Left lung (tissue), 10 donors: ENCODE data around the gene MYH10. TPM values are rescaled to one million over a fixed set of nuclear protein-coding genes. Genes with fewer than 3 reads are reported as not detected.

ENCODE experiments used
- ATAC-seq: fragments of 200-7000 bp; cut with Tn5 transposase; one replicate; pipeline ENCODE4 v1.9.1; 2020; ENCODE audit warnings: moderate library complexity
- DNase-seq, 4 donors: peaks; one replicate each; pipeline ENCODE4 v3.0.0-alpha.2; 2013 to 2020
- H3K27ac ChIP-seq, 2 donors: fragments of 200-600 bp; sonication (generic) in 1 of 2; one replicate each; pipeline versions ENCODE4 v1.5.0 to v1.8.0; 2020 to 2021
- H3K27me3 ChIP-seq, 2 donors: fragments of 200-600 bp; sonication (generic) in 1 of 2; one replicate each; pipeline versions ENCODE4 v1.5.0 to v1.8.0; 2020 to 2021
- H3K36me3 ChIP-seq, 2 donors: fragments of 200-600 bp; sonication (generic) in 1 of 2; one replicate each; pipeline versions ENCODE4 v1.5.0 to v1.8.0; 2020 to 2021
- H3K4me1 ChIP-seq, 2 donors: fragments of 200-600 bp; one replicate each; pipeline ENCODE4 v1.8.0; 2021
- H3K4me3 ChIP-seq, 2 donors: fragments of 200-600 bp; sonication (generic) in 1 of 2; one replicate each; pipeline versions ENCODE4 v1.5.0 to v1.8.0; 2020 to 2021; ENCODE audit warnings: mild to moderate bottlenecking in 1 of 2
- H3K9me3 ChIP-seq, 2 donors: fragments of 200-600 bp; sonication (generic) in 1 of 2; one replicate each; pipeline versions ENCODE4 v1.5.0 to v1.8.0; 2020 to 2021
- intact Hi-C, 2 donors: fragments of 100-400 bp; cut with DNase I; formaldehyde crosslinking; loops; one replicate each; pipeline versions ENCODE4 v1.11.2 to v1.14.2; 2022
- polyA plus RNA-seq, 6 donors: library from polyadenylated mRNA; unstranded; fragments of 120-200 nt; gene quantifications; one replicate each; pipeline ENCODE4 v1.2.1, GENCODE V29; 2013; ENCODE audit not compliant: insufficient read length in 6 of 6
- total RNA-seq, 2 donors: library from RNA; stranded (reverse); fragmentation: NEBNext Ultra II Directional; extraction: Animal tissue kit (Norgen Biotek cat#: 25700); gene quantifications; one replicate each; pipeline ENCODE4 v1.2.1, GENCODE V29; 2021
- TF ChIP-seq, protein P1 (sequence below), 2 donors: fragments of 200-600 bp; sonication (generic) in 1 of 2; IDR thresholded peaks; one replicate each; pipeline versions ENCODE4 v1.5.0 to v1.8.0; 2021; ENCODE audit warnings: antibody characterized with exemption in 2 of 2
- donor health status: DM: no; HTN: yes; CAD: no.
- donor health status: DM: no; HTN: no; CAD: no.

The MYH10 gene
- total and polyA plus RNA-seq, 8 donors, result 70.9 to 196 (median 151) TPM

DNA sequence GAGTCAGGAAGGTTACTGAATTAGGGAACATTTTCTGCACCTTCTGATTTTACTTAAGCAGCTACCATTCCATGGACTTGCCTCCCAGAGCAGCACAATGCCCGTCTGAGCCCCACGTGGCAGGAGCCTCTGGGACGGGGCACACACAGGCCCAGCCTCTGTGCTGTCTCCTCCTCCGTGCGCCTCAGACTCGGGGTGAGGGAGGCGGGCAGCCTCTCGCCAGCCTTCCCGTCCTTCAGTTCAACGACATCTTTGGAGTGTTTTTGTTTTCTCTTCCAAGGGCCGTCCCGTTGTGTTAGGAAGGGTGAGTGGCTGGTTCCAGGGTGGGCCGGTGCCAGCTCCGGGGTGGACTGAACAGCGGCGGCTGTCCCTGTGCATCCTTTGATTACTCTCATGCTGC, 163.0 kb downstream of the MYH10 start:
- H3K36me3 ChIP-seq, result peaks cover 0 to 96% of the 10 kb centered on the region in 2 donors
- no peak for ATAC-seq
- H3K27ac ChIP-seq, result no peak overlapping the region
- DNase-seq, result no peak
- H3K27me3 ChIP-seq, result no peaks in the 10 kb centered on the region
- H3K9me3 ChIP-seq, result no peaks in the 10 kb centered on the region
- intact Hi-C loops, result no loop called here
- TF ChIP-seq, protein P1, sequence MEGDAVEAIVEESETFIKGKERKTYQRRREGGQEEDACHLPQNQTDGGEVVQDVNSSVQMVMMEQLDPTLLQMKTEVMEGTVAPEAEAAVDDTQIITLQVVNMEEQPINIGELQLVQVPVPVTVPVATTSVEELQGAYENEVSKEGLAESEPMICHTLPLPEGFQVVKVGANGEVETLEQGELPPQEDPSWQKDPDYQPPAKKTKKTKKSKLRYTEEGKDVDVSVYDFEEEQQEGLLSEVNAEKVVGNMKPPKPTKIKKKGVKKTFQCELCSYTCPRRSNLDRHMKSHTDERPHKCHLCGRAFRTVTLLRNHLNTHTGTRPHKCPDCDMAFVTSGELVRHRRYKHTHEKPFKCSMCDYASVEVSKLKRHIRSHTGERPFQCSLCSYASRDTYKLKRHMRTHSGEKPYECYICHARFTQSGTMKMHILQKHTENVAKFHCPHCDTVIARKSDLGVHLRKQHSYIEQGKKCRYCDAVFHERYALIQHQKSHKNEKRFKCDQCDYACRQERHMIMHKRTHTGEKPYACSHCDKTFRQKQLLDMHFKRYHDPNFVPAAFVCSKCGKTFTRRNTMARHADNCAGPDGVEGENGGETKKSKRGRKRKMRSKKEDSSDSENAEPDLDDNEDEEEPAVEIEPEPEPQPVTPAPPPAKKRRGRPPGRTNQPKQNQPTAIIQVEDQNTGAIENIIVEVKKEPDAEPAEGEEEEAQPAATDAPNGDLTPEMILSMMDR (IDR thresholded peaks at IDR 0.05), result no peak
- no peak overlapping the region for H3K4me3 ChIP-seq
- peaks cover 0 to 9% of the 10 kb centered on the region in 2 donors for H3K4me1 ChIP-seq

DNA sequence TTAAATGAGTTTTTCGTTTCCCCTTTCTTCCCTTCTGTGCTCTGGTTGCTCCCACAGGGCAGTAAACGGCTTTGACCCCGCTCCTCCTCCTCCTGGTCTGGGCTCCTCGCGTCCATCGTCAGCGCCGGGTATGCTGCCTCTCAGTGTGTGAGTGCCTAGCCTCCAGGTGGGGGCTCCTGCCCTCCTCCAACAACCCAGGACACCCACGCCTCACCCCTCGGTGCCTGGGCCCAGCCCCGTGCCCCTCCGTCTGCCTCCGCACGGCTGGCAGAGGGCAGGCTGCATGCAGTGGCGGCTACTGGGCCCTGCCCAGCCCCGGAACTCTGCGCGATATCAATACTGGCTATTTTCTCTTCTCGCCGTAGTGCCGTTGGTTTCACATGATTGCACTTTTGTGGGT, 163.7 kb downstream of the MYH10 start:
- intact Hi-C loops, result no loop called here
- Histone ChIP-seq H3K36me3 (peaks cover 0 to 96% of the 10 kb centered on the region in 2 donors), H3K27me3 (no peaks in the 10 kb centered on the region), H3K9me3 (no peaks in the 10 kb centered on the region), H3K4me3 (no peak overlapping the region), H3K27ac (no peak overlapping the region), H3K4me1 (peaks cover 0 to 9% of the 10 kb centered on the region in 2 donors)
- TF ChIP-seq, protein P1 (IDR thresholded peaks at IDR 0.05), result no peak
- no peak for DNase-seq
- no peak for ATAC-seq

DNA sequence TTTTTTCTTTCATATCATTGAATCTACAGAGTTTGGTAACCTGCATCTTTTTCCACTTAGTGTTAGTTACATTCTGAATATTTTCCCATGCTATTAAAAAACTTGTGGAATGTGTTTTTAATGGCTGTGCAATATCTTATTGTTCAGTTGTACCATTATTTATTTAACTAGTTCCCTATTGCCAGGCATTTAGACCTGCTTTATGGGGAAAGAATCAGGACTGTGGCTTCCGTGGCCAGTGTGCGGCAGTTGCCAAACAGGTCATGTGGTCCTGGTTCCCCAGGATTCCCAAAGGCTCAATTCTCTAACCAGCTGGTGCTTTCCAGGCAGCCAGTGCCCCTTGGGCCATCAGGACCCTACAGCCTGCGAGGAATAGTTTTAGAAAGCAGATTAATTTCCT, 164.1 kb downstream of the MYH10 start:
- intact Hi-C loops, result no loop called here
- TF ChIP-seq, protein P1 (IDR thresholded peaks at IDR 0.05), result no peak
- DNase-seq (no peak), ATAC-seq (no peak)
- Histone ChIP-seq H3K4me1 (peaks cover 0 to 9% of the 10 kb centered on the region in 2 donors), H3K36me3 (peaks cover 0 to 96% of the 10 kb centered on the region in 2 donors), H3K9me3 (no peaks in the 10 kb centered on the region), H3K27ac (no peak overlapping the region), H3K4me3 (no peak overlapping the region), H3K27me3 (no peaks in the 10 kb centered on the region)

DNA sequence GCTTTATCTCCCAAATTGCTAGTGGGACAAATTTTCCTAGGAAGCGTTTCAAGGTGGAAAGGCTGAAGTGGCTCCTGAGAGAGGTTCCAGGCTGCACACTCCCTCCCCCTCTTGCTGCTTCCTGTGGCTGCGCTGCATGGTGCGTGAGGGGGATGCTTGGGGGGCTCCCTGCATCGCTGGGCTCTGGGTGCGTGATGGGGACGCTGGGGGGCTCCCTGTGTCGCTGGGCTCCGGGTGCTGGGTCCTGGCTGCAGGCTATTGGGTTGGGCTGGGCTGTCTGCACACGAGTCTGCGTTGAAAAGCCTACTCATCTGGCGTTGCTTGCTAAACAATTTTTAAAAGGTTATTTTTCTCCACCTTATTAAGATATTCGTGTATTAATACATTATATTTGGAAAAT, 164.8 kb downstream of the MYH10 start:
- Histone ChIP-seq H3K27ac (no peak overlapping the region), H3K4me1 (peaks cover 0 to 9% of the 10 kb centered on the region in 2 donors), H3K4me3 (no peak overlapping the region), H3K27me3 (no peaks in the 10 kb centered on the region), H3K36me3 (peaks cover 0 to 96% of the 10 kb centered on the region in 2 donors), H3K9me3 (no peaks in the 10 kb centered on the region)
- intact Hi-C loops, result no loop called here
- TF ChIP-seq, protein P1 (IDR thresholded peaks at IDR 0.05), result no peak
- no peak for DNase-seq
- ATAC-seq, result no peak

DNA sequence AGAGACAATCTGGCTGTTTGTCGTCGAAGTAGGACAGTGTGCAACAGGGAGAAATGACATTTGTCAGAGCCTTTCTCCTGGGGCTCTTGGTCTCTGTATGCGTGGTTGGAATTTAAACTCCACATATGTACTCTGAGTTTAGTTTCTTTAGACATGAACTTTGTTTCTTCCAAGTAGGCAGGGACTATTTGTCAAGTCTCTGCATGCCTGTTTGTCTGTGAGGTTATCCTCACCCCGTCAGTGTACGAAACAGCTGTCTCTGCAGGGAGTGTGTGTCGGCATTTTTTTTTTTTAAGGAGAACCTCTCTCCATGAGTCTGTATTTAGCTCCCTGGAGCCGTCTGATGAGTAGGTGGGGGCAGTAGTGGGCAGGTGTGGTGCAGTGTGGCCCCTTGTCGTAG, 165.2 kb downstream of the MYH10 start:
- no peaks in the 10 kb centered on the region for H3K27me3 ChIP-seq
- peaks cover 0 to 96% of the 10 kb centered on the region in 2 donors for H3K36me3 ChIP-seq
- intact Hi-C loops, result no loop called here
- no peak overlapping the region for H3K27ac ChIP-seq
- DNase-seq, result no peak
- TF ChIP-seq, protein P1 (IDR thresholded peaks at IDR 0.05), result no peak
- H3K4me3 ChIP-seq, result no peak overlapping the region
- H3K9me3 ChIP-seq, result no peaks in the 10 kb centered on the region
- no peak for ATAC-seq
- peaks cover 0 to 6% of the 10 kb centered on the region in 2 donors for H3K4me1 ChIP-seq
